NCI-H2227 (cell line): ENCODE data around the gene ZNF425.
"Not testable (repeated sequence)": the region's sequence is repeated elsewhere in the genome, so short reads cannot be mapped to it uniquely, and the experiment has no call there.

Experiments
- DNase-seq: peaks from one replicate; lab custom pipeline; 2025; ENCODE audit not compliant: unreplicated experiment; lab: John Stamatoyannopoulos, UW

ZNF425 gene

DNA sequence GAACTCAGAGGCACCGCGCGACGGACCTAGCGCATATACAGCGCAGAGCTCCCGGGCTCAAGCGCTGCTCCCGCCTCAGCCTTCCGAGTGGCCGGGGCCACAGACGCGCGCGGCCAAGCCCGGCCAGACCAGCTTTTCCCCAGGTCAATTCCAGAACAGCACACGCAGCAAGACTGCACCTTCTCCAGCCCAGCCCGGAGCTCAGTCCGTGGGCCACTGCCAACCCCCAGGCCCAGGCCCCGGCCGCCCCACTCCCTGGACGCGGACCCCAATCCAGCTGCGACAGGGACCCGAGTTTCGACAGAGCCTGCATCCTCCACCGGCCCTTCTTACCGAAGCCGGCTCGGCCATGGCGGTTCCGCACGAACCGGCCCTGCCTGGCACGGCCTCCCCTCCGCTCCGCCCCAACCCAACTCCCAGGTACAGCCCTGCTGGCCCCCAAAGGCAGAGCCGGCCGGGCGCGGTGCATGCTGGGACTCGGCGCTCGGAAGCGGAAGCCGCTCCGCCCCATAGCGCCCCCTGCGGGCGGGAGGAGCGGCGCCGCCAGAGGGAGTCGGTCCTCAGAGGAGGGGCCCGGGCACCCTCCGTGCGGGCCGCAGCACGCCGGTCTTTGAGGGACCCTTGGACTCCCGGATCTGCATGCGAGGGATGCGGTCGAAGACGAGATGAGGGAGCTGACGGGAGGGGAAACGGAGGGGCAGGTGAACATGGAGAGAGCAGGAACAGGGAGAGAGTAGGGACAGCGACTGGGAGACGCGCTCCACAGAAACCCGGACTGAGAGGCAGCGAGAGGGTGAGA lies at the start of gene ZNF425:
Gene ZNF425, minus strand, starts transcription at position 462 of the 799 bp plus-strand sequence. Its CDS starts 111 bp downstream, at position 351.
- DNase-seq = peak; percentile 98

- no peak for DNase-seq
Measured at GRCh38 chr7:149175150-149175549, 49.0 kb upstream of the ZNF425 start.

DNA sequence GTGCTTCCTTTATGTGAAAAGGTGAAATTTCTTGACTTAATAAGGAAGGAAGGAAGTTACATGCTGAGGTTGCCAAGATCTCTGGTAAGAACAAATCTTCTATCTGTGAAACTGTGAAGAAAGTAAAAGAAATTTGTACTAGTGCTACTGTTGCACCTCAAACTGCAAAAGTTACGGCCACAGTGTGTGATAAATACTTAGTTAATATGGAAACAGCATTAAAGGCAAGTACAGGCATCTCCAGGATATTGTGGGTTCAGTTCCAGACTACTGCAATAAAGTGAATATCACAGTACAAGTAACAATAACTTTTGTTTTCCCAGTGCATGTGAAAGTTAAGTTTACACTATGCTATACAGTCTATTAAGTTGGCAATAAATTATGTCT lies 46.4 kb upstream of the ZNF425 start:
- DNase-seq = no peak

DNA sequence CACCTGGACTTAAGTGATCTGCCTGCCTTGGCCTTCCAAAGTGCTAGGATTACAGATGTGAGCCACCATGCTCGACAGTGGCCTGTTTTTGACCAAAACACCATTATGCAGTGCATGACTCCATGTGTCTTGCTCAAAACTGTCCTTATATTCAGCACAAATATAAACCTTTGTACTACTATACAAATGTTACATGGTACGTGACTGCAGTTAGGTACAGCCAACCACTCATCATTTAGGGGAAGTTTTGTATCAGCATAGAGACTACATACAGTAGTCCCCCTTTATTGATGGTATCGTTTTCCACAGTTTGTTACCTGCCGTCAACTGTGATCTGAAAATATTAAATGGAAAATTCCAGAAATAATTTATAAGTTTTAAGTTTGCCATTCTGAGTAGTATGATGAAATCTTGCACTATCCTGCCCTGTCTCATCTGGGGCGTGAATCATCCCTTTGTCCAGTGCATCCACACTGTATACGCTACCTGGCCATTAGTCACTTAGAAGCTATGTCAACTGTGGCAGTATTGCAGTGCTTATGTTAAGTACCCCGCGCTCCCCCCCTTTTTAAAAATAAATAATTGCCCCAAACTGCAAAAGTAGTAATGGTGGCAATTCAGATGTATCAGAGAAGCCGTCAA lies 45.9 kb upstream of the ZNF425 start:
- no peak for DNase-seq

- no peak for DNase-seq
Measured at GRCh38 chr7:149166630-149167352, 40.7 kb upstream of the ZNF425 start.

DNA sequence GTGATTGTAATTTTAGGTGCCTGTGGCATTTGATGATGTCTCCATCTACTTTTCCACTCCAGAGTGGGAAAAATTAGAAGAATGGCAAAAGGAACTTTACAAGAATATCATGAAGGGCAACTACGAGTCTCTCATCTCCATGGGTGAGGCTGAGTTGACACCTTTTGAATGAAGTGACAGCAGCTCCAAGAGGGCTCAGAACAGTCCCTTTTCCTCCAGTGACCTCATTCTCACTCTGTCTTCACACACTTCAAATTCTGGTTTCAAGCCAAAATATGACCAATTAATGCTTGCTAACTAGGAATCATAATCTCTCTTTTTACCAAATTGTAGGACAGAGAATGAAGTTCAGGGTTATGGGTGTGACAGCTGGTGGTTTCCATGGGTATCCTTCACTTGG lies 40.0 kb upstream of the ZNF425 start:
- DNase-seq = no peak

DNA sequence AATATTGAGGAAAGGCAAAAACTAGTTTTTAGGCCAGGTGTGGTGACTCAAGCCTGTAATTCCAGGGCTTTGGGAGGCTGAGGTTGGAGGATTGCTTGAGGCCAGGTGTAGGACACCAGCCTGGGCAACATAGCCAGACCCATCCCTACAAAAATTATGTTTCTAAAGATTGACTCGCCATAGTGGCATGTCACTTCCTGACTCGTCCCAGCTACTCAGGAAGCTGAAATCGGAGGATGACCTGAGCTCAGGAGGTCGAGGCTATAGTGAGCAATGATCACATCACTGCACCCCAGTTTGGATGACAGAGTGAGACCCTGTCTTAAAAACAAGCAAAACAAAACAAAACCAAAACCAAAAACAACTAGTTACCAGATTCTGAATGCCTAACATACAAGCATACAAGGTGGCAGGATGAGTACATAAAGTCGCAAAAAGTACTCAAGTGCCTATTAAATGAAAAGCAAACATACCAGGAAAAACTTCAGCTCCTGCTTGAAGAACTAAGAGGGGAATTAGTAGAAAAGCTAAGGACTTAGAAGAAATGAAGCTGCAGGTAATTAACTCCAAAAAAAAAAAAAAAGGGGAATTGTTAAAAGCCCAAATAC lies 35.2 kb upstream of the ZNF425 start:
- no peak for DNase-seq

- DNase-seq = no peak
Measured at GRCh38 chr7:149156898-149157297, 30.8 kb upstream of the ZNF425 start.

DNA sequence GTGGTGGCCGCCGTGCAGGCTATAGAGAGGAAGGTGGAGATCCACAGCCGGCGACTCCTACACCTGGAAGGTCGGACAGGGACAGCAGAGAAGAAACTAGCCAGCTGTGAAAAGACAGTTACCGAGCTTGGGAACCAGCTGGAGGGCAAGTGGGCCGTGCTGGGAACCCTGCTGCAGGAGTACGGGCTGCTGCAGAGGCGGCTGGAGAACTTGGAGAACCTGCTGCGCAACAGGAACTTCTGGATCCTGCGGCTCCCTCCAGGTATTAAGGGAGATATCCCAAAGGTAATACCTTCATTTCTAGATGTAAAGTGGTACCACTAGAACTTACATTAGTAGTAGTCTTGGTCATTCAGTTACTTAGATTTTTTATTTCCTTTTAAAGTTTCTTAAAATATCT lies 27.9 kb upstream of the ZNF425 start:
- DNase-seq = no peak

- no peak for DNase-seq
Measured at GRCh38 chr7:149153346-149153745, 27.2 kb upstream of the ZNF425 start.

DNA sequence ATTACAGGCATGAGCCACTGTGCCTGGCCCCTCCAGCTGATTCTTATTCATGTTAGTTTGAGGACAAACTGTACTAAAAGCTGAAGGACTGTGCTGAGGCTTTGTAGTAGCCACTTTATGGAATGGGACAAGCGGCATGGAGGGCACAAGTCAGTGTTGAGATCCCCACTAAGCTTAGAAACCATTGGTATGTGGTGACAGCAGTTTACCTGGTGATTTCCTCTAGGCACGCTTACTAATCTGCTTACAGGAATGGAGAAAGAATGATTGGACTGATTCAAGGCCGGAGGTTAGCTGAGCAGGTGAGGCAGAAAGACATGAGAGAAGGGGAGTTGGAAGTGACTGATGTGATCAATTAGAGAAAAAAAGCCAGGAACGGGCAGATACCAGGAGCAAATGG lies 24.9 kb upstream of the ZNF425 start:
- DNase-seq = no peak

- peak; percentile 57 for DNase-seq
Measured at GRCh38 chr7:149147752-149148653, 21.9 kb upstream of the ZNF425 start.

- peak; percentile 90 for DNase-seq
Measured at GRCh38 chr7:149147072-149147751, 21.1 kb upstream of the ZNF425 start, which contains the start of gene ZNF398. Gene ZNF398, plus strand, starts transcription at chr7:149147453. Its CDS starts 290 bp downstream, at chr7:149147743.

DNA sequence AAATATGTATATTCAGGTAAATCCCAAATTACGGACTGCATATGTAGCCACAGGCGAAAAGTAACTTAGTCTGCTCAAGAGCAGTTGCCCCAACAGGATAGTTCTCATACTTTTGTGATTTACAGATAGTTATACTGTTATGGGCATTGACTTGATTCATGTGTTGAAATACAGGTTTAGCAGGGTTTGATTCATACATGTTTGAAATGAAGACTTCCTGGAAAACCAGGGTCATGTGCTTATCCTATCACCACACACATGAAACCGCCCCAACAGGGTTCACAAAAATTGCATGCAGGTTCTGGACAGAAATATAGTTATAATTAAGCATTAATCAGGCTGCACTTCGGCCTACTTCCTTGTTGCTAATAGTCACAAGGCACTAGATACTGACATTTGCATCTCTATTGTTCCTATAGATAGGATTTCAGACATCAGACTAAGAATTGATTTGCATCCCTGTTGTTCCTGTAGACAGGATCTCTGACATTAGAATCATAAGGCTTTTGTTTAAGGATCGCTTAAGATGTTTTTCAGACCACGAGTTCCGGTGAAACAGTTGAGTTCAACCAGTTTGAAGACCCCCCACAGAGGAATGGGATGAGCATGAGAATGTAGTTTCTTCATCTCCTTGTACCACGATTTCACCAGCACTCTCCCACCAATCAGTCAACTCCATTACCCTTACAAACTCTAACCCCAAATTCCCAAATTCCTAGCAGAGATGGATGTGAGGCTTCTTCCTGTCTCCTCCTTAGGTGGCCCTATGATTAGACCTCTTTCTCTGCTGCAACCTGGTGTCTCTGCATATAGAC lies 19.1 kb upstream of the ZNF425 start:
- DNase-seq = no peak

DNA sequence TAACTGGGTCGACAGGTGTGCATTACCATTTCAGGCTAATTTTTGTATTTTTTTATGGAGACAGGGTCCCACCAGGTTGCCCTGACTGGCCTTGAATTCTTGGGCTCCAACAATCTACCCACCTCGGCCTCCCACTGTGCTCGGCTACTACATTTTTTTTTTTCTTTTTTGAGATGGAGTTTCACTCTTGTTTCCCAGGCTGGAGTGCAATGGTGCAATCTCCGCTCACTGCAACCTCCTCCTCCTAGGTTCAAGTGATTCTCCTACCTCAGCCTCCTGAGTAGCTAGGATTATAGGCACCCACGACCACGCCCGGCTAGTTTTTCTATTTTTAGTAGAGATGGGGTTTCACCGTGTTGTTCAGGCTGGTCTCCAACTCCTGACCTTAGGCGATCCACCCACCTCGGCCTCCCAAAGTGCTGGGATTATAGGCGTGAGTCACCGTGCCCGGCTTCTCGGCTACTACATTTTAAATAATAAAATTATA lies 18.4 kb upstream of the ZNF425 start:
- DNase-seq = not testable (repeated sequence)

DNA sequence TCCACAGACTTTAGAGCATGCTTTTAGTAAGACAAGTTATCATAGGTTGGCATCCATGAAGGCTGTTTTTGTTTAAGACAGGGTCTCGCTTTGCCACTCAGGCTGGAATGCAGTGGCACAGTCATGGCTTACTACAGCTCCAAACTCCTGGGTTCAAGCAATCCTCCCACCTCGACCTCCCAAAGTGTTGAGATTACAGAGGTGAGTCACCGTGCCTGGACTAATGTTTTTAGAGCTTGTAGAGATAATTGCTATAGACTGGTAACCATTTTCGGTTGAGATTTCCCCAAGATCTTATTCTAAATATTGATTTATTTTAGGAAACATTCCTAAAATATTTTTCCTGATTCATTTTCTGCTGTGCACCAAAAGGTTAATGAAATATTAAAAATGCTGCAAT lies 15.8 kb upstream of the ZNF425 start:
- DNase-seq = no peak

DNA sequence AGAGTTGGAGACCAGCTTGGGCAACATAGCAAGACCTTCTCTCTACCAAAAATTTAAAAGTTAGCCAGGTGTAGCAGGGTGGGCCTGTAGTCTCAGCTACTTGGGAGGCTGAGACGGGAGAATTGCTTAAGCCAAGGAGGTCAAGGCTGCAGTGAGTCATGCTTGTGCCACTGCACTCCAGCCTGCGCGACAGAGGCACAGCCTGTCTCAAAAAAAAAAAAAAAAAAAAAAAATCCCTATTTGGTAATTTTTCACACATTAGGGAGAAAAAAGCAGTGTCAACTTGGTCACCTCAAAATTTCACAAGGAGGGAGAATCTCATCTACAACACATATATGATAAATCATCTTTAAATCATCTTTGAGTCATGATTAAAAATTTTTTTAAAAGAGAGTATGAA lies 14.7 kb upstream of the ZNF425 start:
- DNase-seq = no peak

- DNase-seq = no peak
Measured at GRCh38 chr7:149136118-149136517, 10.0 kb upstream of the ZNF425 start.
